KMS-11 (cell line): ENCODE data around the gene IL31.

Experiments
- H2AFZ ChIP-seq: fragments of 200-600 bp; sonication (generic); 2 replicates; pipeline ENCODE4 v1.6.1; 2016; ENCODE audit warnings: antibody characterized with exemption, mixed run types, low read depth
- H3K27ac ChIP-seq: fragments of 200-600 bp; sonication (generic); 2 replicates; pipeline ENCODE4 v1.6.1; 2016; ENCODE audit warnings: mild to moderate bottlenecking, mixed run types
- H3K27me3 ChIP-seq: fragments of 200-600 bp; sonication (generic); 2 replicates; pipeline ENCODE4 v1.6.1; 2017; ENCODE audit warnings: mild to moderate bottlenecking, low read depth, mixed run types, moderate library complexity; ENCODE audit not compliant: insufficient read depth
- H3K36me3 ChIP-seq: fragments of 200-600 bp; sonication (generic); 2 replicates; pipeline ENCODE4 v1.6.1; 2017; ENCODE audit warnings: mild to moderate bottlenecking, mixed run types; ENCODE audit not compliant: insufficient read depth
- H3K4me1 ChIP-seq: fragments of 200-600 bp; sonication (generic); 2 replicates; pipeline ENCODE4 v1.6.1; 2016; ENCODE audit warnings: mild to moderate bottlenecking, low read depth, mixed run types; ENCODE audit not compliant: poor library complexity, severe bottlenecking
- H3K4me2 ChIP-seq: fragments of 200-600 bp; sonication (generic); 2 replicates; pipeline ENCODE4 v1.7.0; 2016; ENCODE audit warnings: mild to moderate bottlenecking, mixed run types
- H3K4me3 ChIP-seq: fragments of 200-600 bp; sonication (generic); IDR thresholded peaks from 2 replicates; pipeline ENCODE4 v1.6.1; 2017; ENCODE audit warnings: low read depth, low read length, mixed read lengths; ENCODE audit not compliant: insufficient read depth
- H3K79me2 ChIP-seq: fragments of 200-600 bp; sonication (generic); 2 replicates; pipeline ENCODE4 v1.6.1; 2016; ENCODE audit warnings: low read depth, mixed run types; ENCODE audit not compliant: insufficient read depth
- H3K9ac ChIP-seq: fragments of 200-600 bp; sonication (generic); 2 replicates; pipeline ENCODE4 v1.6.1; 2016; ENCODE audit warnings: mild to moderate bottlenecking, mixed run types
- H4K20me1 ChIP-seq: fragments of 200-600 bp; sonication (generic); 2 replicates; pipeline ENCODE4 v1.6.1; 2016; ENCODE audit warnings: mild to moderate bottlenecking, mixed run types; ENCODE audit not compliant: insufficient read depth
- CTCF ChIP-seq: fragments of 200-600 bp; sonication (generic); conservative IDR thresholded peaks from 2 replicates; pipeline ENCODE4 v1.6.1; 2017; ENCODE audit warnings: low read depth, mild to moderate bottlenecking, antibody characterized with exemption, low read length, moderate library complexity, mixed read lengths

IL31 gene

DNA sequence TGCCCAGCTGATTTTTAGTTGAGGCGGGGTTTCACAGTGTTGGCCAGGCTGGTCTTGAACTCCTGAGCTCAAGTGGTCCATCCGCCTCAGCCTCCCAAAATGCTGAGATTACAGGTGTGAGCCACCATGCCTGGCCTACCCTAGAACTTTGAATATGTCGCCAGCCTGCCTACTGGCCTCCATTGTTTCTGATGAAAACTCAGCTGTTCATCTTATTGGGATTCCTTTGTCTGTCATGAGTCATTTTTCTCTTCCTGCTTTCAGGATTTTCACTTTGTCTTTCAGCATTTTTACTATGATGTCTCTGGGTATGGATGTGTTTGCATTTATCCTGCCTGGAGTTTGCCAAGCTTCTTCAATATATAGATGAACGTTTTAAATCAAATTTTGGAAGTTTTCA lies 21.4 kb upstream of the IL31 start:
- TF ChIP-seq CTCF = no peak
- no peaks in the 10 kb centered on the region for H3K79me2 ChIP-seq
- no peak overlapping the region for H3K4me3 ChIP-seq
- no peaks in the 10 kb centered on the region for H4K20me1 ChIP-seq
- H3K27ac ChIP-seq = no peak overlapping the region
- no peaks in the 10 kb centered on the region for H3K36me3 ChIP-seq
- H3K4me2 ChIP-seq = no peak overlapping the region
- no peak overlapping the region for H3K9ac ChIP-seq
- no peaks in the 10 kb centered on the region for H3K27me3 ChIP-seq
- no peaks in the 10 kb centered on the region for H3K4me1 ChIP-seq
- no peak overlapping the region for H2AFZ ChIP-seq

- Histone ChIP-seq H3K36me3 (no peaks in the 10 kb centered on the region), H3K9ac (no peak overlapping the region), H3K4me2 (no peak overlapping the region), H3K4me1 (no peaks in the 10 kb centered on the region), H3K79me2 (no peaks in the 10 kb centered on the region), H3K27ac (no peak overlapping the region), H2AFZ (no peak overlapping the region), H3K27me3 (no peaks in the 10 kb centered on the region), H4K20me1 (no peaks in the 10 kb centered on the region), H3K4me3 (no peak overlapping the region)
- TF ChIP-seq CTCF = no peak
Observed at GRCh38 chr12:122194804-122195203, 20.8 kb upstream of the IL31 start.

GRCh38 chr12:122192441-122192840 lies 18.4 kb upstream of the IL31 start:
- Histone ChIP-seq H3K27ac (no peak overlapping the region), H3K4me2 (no peak overlapping the region), H3K9ac (no peak overlapping the region), H3K79me2 (no peaks in the 10 kb centered on the region), H3K4me3 (no peak overlapping the region), H3K27me3 (no peaks in the 10 kb centered on the region), H4K20me1 (no peaks in the 10 kb centered on the region), H3K36me3 (no peaks in the 10 kb centered on the region), H2AFZ (no peak overlapping the region), H3K4me1 (no peaks in the 10 kb centered on the region)
- no peak for TF ChIP-seq CTCF

GRCh38 chr12:122190842-122191668 lies 17.0 kb upstream of the IL31 start:
- Histone ChIP-seq H3K79me2 (no peaks in the 10 kb centered on the region), H3K4me1 (no peaks in the 10 kb centered on the region), H2AFZ (peak overlapping the region; percentile 41; the same call in 1 of the 2 replicates), H3K27ac (no peak overlapping the region), H3K4me3 (no peak overlapping the region), H3K36me3 (no peaks in the 10 kb centered on the region), H3K27me3 (no peaks in the 10 kb centered on the region), H4K20me1 (no peaks in the 10 kb centered on the region), H3K4me2 (no peak overlapping the region), H3K9ac (no peak overlapping the region)
- peak; percentile 62 for TF ChIP-seq CTCF
